Kidney epithelial cell (primary cell): ENCODE results near the gene CORO2A. TPM values are rescaled to one million over a fixed set of nuclear protein-coding genes. Genes with fewer than 3 reads are reported as not detected.
"Not testable (repeated sequence)": the region's sequence is repeated elsewhere in the genome, so short reads cannot be mapped to it uniquely, and the experiment has no call there.

Source experiments
- DNase-seq: peaks from one replicate; pipeline ENCODE4 v3.0.0-alpha.2; 2010; ENCODE audit warnings: low read depth
- H3K27me3 ChIP-seq: 2 replicates; pipeline ENCODE4 v1.6.0; 2011; ENCODE audit warnings: low read length; ENCODE audit not compliant: control insufficient read depth, insufficient read depth
- H3K36me3 ChIP-seq: 2 replicates; pipeline ENCODE4 v1.5.1; 2011; ENCODE audit warnings: low read length; ENCODE audit not compliant: control insufficient read depth, insufficient read depth
- H3K4me3 ChIP-seq: 2 replicates; pipeline ENCODE4 v1.5.1; 2011; ENCODE audit warnings: low read depth, mild to moderate bottlenecking, control low read depth, low read length
- total RNA-seq: library from RNA; depleted of rRNA; stranded (reverse); fragments of >200 nt; gene quantifications from 2 replicates; pipeline ENCODE4 v1.2.3, GENCODE V29; 2015
- TF ChIP-seq, protein P1 (sequence below): IDR thresholded peaks from 2 replicates; pipeline ENCODE4 v1.5.1; 2011; ENCODE audit warnings: mild to moderate bottlenecking, moderate library complexity, low read length, control low read depth, inconsistent platforms; ENCODE audit not compliant: insufficient read depth, poor library complexity, severe bottlenecking

CORO2A gene
- total RNA-seq, 1 donor from 2014 or later, result 7.8 TPM

DNA sequence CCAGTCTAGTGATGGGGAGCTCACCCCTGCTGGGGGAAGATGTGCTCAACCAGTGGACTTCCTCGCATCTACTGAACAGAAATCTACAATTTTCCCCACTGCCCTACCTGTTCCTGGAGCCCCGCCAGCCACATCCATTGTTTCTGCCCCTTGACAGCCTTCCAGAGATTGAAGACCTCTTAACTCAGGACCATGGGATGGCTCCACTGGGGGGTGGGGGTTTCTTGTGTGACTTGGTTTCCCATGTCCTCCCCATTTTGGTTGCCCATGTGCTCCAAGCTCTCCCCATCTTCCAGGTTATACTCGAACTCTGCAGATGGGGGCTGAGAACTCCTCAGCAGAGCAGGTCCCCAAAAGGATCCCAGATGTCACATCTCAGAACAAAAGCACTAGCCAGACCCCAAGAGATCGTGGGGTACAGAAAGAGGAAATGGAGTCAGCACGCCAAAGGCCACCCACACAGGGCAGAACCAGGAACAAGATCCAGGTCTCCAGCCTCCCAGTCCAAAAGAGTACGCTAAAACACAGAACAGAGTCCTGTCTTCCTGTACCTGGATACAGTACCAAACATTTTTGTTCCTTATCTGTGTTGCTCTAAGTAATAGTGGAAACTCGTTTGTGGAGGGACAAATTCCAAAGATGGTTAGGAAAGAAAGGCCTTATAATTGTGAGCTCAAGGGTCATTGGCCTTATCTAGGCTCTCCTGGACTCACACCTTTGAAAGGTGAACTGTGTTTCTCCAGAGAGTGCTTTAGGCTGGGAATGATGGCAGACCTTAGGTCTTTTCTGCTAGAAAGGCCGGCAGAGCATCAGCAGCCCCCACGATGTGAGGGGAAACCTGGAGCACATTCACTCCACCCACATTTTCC, 15.8 kb downstream of the CORO2A start:
- H3K4me3 ChIP-seq, result no peak overlapping the region
- no peaks in the 10 kb centered on the region for H3K27me3 ChIP-seq
- TF ChIP-seq, protein P1, sequence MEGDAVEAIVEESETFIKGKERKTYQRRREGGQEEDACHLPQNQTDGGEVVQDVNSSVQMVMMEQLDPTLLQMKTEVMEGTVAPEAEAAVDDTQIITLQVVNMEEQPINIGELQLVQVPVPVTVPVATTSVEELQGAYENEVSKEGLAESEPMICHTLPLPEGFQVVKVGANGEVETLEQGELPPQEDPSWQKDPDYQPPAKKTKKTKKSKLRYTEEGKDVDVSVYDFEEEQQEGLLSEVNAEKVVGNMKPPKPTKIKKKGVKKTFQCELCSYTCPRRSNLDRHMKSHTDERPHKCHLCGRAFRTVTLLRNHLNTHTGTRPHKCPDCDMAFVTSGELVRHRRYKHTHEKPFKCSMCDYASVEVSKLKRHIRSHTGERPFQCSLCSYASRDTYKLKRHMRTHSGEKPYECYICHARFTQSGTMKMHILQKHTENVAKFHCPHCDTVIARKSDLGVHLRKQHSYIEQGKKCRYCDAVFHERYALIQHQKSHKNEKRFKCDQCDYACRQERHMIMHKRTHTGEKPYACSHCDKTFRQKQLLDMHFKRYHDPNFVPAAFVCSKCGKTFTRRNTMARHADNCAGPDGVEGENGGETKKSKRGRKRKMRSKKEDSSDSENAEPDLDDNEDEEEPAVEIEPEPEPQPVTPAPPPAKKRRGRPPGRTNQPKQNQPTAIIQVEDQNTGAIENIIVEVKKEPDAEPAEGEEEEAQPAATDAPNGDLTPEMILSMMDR, result no peak
- no peak for DNase-seq
- no peaks in the 10 kb centered on the region for H3K36me3 ChIP-seq

DNA sequence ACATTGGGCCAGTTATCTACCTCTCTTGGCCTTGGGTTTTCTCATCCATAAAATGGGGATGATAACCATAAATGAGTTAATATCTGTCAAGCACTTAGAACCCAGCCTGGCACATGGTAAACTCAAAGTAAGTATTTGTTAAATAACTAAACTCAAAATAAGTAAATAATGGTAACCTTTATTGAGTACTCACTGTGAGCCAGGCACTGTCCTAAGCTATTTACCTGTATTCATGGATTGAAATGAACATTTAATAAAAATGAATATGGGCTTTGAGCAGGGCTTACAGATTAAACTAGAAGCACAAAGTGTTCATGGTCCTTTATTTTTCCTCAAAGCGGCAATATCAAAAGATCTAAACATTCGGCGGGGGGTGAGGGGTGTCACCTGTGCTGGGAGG, 16.7 kb downstream of the CORO2A start:
- Histone ChIP-seq H3K27me3 (no peaks in the 10 kb centered on the region), H3K36me3 (no peaks in the 10 kb centered on the region), H3K4me3 (no peak overlapping the region)
- TF ChIP-seq, protein P1, result no peak
- no peak for DNase-seq

DNA sequence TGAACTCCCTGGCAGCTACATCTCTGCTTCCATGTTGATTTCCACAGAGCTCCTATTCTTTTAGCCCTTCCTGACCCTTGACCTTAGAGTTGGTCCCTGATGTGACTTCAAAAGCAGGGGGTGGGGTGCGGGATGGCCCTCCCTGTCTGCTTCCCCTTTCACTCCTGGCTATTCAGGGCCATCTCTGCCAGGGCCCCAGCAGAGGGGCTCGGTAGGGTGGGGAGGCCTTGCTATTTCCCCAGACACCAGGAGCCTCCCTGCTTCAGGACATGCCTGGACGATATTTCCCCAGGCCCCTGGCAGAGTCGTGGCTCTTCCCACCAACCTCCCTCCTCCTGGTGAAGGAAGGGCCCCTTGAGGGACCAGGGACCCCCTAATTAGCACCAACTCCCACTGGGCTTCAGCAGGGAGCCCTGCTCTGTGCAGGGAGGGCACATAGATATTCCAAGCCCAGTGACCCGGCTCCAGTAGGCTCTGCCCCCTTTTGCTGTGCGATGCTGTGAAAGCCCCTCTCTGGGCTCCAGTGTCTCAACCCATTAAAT, 17.3 kb downstream of the CORO2A start:
- DNase-seq, result no peak
- no peaks in the 10 kb centered on the region for H3K36me3 ChIP-seq
- TF ChIP-seq, protein P1, result no peak

DNA sequence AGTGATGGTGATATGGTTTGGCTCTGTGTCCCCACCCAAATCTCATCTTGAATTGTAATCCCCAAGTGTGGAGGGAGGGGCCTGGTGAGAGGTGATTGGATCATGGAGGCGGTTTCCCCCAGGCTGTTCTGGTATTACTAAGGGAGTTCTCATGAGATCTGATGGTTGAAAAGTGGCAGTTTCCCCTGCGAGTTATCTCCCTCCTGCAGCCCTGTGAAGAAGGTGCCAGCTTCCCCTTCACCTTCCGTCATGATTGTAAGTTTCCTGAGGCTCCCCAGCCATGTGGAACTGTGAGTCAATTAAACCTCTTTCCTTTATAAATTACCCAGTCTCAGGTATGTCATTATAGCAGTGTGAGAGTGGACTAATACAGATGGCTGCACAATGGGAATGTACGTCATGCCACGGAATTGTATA, 17.9 kb downstream of the CORO2A start:
- H3K27me3 ChIP-seq, H3K4me3 ChIP-seq, DNase-seq, H3K36me3 ChIP-seq: not testable (repeated sequence)

More for the DNA sequence above, 17.3 kb downstream of the CORO2A start:
- Histone ChIP-seq H3K27me3 (no peaks in the 10 kb centered on the region), H3K4me3 (no peak overlapping the region)

DNA sequence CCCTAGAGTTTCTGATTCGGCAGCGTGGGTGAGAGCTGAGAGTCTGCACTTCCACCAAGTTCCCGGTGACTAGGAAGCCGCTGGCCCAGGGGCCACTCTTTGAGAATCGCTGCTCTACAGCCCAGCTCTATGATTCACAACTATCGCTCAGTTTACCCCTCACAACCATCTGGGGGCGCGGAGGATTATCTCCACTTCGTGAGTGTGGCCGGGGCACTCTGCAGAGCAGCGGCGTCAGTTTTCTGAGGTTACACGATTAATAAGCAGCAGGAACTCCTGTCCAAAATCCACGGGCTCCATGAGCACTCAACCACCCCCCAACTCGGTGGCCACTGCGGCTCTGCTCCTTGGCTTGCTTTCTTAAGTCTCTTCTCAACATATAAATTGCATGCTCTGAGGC, 19.3 kb downstream of the CORO2A start:
- DNase-seq, result no peak
- TF ChIP-seq, protein P1, result no peak

DNA sequence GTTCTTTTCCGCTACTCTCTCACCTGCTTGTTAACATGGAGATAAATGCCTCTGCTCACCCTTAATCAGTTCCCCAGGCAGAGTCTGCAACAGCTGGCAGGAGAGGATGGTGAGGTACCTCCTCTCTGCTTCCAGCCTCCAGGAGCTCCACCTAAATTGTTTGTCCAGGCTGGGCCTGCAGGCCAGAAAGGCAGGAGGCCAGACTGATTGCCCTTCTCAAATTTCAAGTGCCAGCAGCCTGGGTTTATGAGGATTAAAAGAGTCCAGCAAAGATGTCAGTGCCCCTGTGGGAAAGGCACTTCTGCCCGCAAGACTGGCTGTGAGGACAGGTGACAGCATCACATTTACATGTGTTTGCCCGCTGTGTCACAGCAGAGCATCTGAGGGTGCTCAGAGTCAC, 19.8 kb downstream of the CORO2A start:
- Histone ChIP-seq H3K4me3 (no peak overlapping the region), H3K36me3 (no peaks in the 10 kb centered on the region), H3K27me3 (no peaks in the 10 kb centered on the region)
- no peak for DNase-seq
- TF ChIP-seq, protein P1, result no peak

More for the DNA sequence above, 19.3 kb downstream of the CORO2A start:
- H3K36me3 ChIP-seq, result no peaks in the 10 kb centered on the region
- H3K4me3 ChIP-seq, result no peak overlapping the region
- H3K27me3 ChIP-seq, result no peaks in the 10 kb centered on the region
